Right lobe of liver (tissue), 6 donors: ENCODE data around the gene C1QL2. TPM values are rescaled to one million over a fixed set of nuclear protein-coding genes. Genes with fewer than 3 reads are reported as not detected.

Source experiments
- ATAC-seq, 4 donors: fragments of 200-7000 bp; cut with Tn5 transposase; one replicate each; pipeline ENCODE4 v1.9.1; 2020; ENCODE audit warnings: mild to moderate bottlenecking in 4 of 4, moderate library complexity in 4 of 4
- DNase-seq, 3 donors: peaks; one replicate each; pipeline ENCODE4 v3.0.0-alpha.2; 2020
- H3K27ac ChIP-seq, 3 donors: fragments of 200-600 bp; one replicate each; pipeline ENCODE4 v1.8.0; 2022
- H3K27me3 ChIP-seq, 2 donors: fragments of 200-600 bp; one replicate each; pipeline ENCODE4 v1.8.0; 2022
- H3K36me3 ChIP-seq, 4 donors: fragments of 200-600 bp; sonication (generic) in 1 of 4; one replicate each; pipeline versions ENCODE4 v1.5.1 to v1.8.0; 2017 to 2022; ENCODE audit warnings: control low read depth in 1 of 4
- H3K4me1 ChIP-seq, 4 donors: fragments of 200-600 bp; sonication (generic) in 1 of 4; one replicate each; pipeline versions ENCODE4 v1.5.1 to v1.8.0; 2017 to 2022; ENCODE audit warnings: control low read depth in 1 of 4
- H3K4me3 ChIP-seq, 3 donors: fragments of 200-600 bp; one replicate each; pipeline ENCODE4 v1.8.0; 2022
- H3K9me3 ChIP-seq, 4 donors: fragments of 200-600 bp; sonication (generic) in 1 of 4; one replicate each; pipeline versions ENCODE4 v1.5.1 to v1.8.0; 2017 to 2022; ENCODE audit warnings: control low read depth in 1 of 4
- CTCF ChIP-seq, 4 donors: fragments of 200-600 bp in 3 of 4; fragments of 450-650 bp in 1 of 4; IDR thresholded peaks; one replicate each; pipeline versions ENCODE4 v1.5.1 to v1.8.0; 2016 to 2022; ENCODE audit warnings: antibody characterized with exemption in 4 of 4, mild to moderate bottlenecking in 2 of 4
- POLR2A ChIP-seq: fragments of 450-650 bp; IDR thresholded peaks from one replicate; pipeline ENCODE4 v1.6.1; 2017; ENCODE audit warnings: antibody characterized with exemption, mild to moderate bottlenecking
- WGBS: methylation state at CpG from one replicate; pipeline ENCODE4 v1.1.6; 2018; ENCODE audit warnings: low coverage, low lambda C conversion rate; ENCODE audit not compliant: insufficient coverage; ENCODE audit errors: missing lambda C conversion rate; 5-methylcytosine and 5-hydroxymethylcytosine counted together
- intact Hi-C, 2 donors: fragments of 100-400 bp; cut with DNase I; formaldehyde crosslinking; loops; one replicate each; pipeline versions ENCODE4 v1.11.2 to v1.14.1; 2022
- total RNA-seq, 6 experiments: library from RNA; depleted of rRNA in 2 of 6; stranded (reverse); fragments of >200 nt in 2 of 6; fragmentation: NEBNext Ultra II Directional in 3 of 6; extraction: Animal tissue kit (Norgen Biotek cat#: 25700) in 3 of 6; gene quantifications; one replicate each; pipeline versions ENCODE4 v1.1.0 to v1.2.4, GENCODE V29; 2016 to 2023
- donor health status: DM: no; HTN: yes; CAD: no.
- donor health status: DM: no; HTN: no; CAD: no.
- donor health status: DM: no; HTN: no; CAD: no.
- donor health status: DM: no; HTN: yes; CAD: no.
- donor health status: DM: no; HTN: yes; CAD: no.

C1QL2 gene
- total RNA-seq, 6 experiments from 2014 or later = not detected

- H3K27ac ChIP-seq = no peak overlapping the region
- no peaks in the 10 kb centered on the region for H3K36me3 ChIP-seq
- no peaks in the 10 kb centered on the region for H3K4me1 ChIP-seq
- TF ChIP-seq POLR2A = no peak
- WGBS = 100% methylated on average over 1 of the region's 6 CpGs
- H3K9me3 ChIP-seq = no peaks in the 10 kb centered on the region
- H3K4me3 ChIP-seq = no peak overlapping the region
- intact Hi-C loops = no loop called here
- no peak for DNase-seq
- H3K27me3 ChIP-seq = no peaks in the 10 kb centered on the region
- no peak for ATAC-seq
These were observed 20.2 kb upstream of the C1QL2 start for GRCh38 chr2:119178776-119179175.

GRCh38 chr2:119177838-119178190, 19.3 kb upstream of the C1QL2 start:
- intact Hi-C loops = no loop called here
- H3K9me3 ChIP-seq = no peaks in the 10 kb centered on the region
- no peak for ATAC-seq
- H3K36me3 ChIP-seq = no peaks in the 10 kb centered on the region
- DNase-seq = no peak
- no peak overlapping the region for H3K27ac ChIP-seq
- no peaks in the 10 kb centered on the region for H3K4me1 ChIP-seq
- H3K4me3 ChIP-seq = no peak overlapping the region
- TF ChIP-seq CTCF (IDR thresholded peaks at IDR 0.05) (no peak), POLR2A (no peak)
- WGBS = 81% methylated on average over 3 of the region's 4 CpGs
- no peaks in the 10 kb centered on the region for H3K27me3 ChIP-seq

DNA sequence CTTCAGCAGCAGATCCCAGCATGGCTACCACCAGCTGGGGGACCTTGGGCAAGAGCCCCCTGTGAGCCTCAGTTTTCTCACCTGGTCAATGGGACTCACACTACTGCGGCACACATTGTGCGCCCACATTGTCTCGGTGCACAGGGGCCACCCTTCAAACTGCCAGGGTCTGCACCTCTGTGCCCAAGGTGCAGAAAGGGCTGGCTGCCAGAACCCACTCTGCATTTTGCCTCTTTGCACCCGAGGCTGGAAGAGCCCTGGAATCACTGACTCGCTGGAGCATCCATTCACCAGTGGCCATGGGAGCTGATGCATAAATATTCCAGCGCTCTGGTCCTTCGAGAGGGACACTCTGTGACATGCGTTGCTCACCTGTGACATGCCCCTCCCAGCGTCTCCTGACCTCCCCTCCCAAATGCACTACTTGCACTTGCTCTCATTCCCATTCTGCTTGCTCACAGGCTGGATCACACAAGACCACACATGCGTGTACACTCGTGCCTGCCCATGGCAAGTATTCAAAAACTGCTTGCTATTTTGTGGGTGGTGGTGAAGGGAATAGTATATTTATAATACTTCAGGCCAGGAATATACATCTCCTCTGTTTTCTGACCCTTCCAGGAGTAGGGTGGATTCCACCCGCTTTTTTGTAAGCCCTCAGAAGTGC, 18.8 kb upstream of the C1QL2 start:
- 90% methylated on average over 4 of the region's 12 CpGs for WGBS
- TF ChIP-seq CTCF (IDR thresholded peaks at IDR 0.05) (no peak), POLR2A (no peak)
- H3K27ac ChIP-seq = no peak overlapping the region
- H3K9me3 ChIP-seq = no peaks in the 10 kb centered on the region
- H3K27me3 ChIP-seq = no peaks in the 10 kb centered on the region
- intact Hi-C loops = no loop called here
- no peaks in the 10 kb centered on the region for H3K36me3 ChIP-seq
- H3K4me3 ChIP-seq = no peak overlapping the region
- H3K4me1 ChIP-seq = no peaks in the 10 kb centered on the region
- no peak for DNase-seq
- no peak for ATAC-seq

GRCh38 chr2:119175517-119175916, 17.0 kb upstream of the C1QL2 start:
- intact Hi-C loops = no loop called here
- ATAC-seq (no peak), DNase-seq (no peak)

GRCh38 chr2:119174993-119175347, 16.4 kb upstream of the C1QL2 start:
- H3K27ac ChIP-seq = no peak overlapping the region
- DNase-seq = no peak
- no peaks in the 10 kb centered on the region for H3K36me3 ChIP-seq
- no peaks in the 10 kb centered on the region for H3K4me1 ChIP-seq
- no peaks in the 10 kb centered on the region for H3K9me3 ChIP-seq
- ATAC-seq = no peak
- H3K4me3 ChIP-seq = no peak overlapping the region
- TF ChIP-seq POLR2A (no peak), CTCF (IDR thresholded peaks at IDR 0.05) (no peak)
- no peaks in the 10 kb centered on the region for H3K27me3 ChIP-seq
- intact Hi-C loops = no loop called here
- WGBS = 67% methylated on average over 3 of the region's 6 CpGs

More at GRCh38 chr2:119175517-119175916, 17.0 kb upstream of the C1QL2 start:
- H3K27me3 ChIP-seq = no peaks in the 10 kb centered on the region
- no peak overlapping the region for H3K27ac ChIP-seq
- no peaks in the 10 kb centered on the region for H3K9me3 ChIP-seq
- WGBS = 78% methylated on average over 7 of the region's 10 CpGs
- no peaks in the 10 kb centered on the region for H3K36me3 ChIP-seq
- no peak overlapping the region for H3K4me3 ChIP-seq
- no peak for TF ChIP-seq POLR2A
- TF ChIP-seq CTCF (IDR thresholded peaks at IDR 0.05) = no peak
- no peaks in the 10 kb centered on the region for H3K4me1 ChIP-seq
